NCI-H1930 (cell line): ENCODE measurements around the gene SLC9A9.
"Not testable (repeated sequence)": the region's sequence is repeated elsewhere in the genome, so short reads cannot be mapped to it uniquely, and the experiment has no call there.

Experiments used
- DNase-seq, 2 experiments: peaks; one replicate each; lab custom pipeline; 2025; lab: John Stamatoyannopoulos, UW

The SLC9A9 gene

GRCh38 chr3:143464850-143465249 is 383.4 kb downstream of the SLC9A9 start:
- no peak for DNase-seq

GRCh38 chr3:143455480-143455879 is 392.8 kb downstream of the SLC9A9 start:
- DNase-seq = no peak

GRCh38 chr3:143450632-143451031 is 397.6 kb downstream of the SLC9A9 start:
- no peak for DNase-seq

- no peak for DNase-seq
These were observed 400.8 kb downstream of the SLC9A9 start for GRCh38 chr3:143447491-143447890.

GRCh38 chr3:143445118-143445517 is 403.1 kb downstream of the SLC9A9 start:
- DNase-seq = no peak

GRCh38 chr3:143443851-143444331 is 404.4 kb downstream of the SLC9A9 start:
- DNase-seq = no peak

- no peak for DNase-seq
These were observed 405.3 kb downstream of the SLC9A9 start for GRCh38 chr3:143442814-143443447.

- DNase-seq = no peak
These were observed 406.6 kb downstream of the SLC9A9 start for GRCh38 chr3:143441516-143442171.

GRCh38 chr3:143439817-143440216 is 408.5 kb downstream of the SLC9A9 start:
- no peak for DNase-seq

GRCh38 chr3:143437405-143437804 is 410.9 kb downstream of the SLC9A9 start:
- no peak for DNase-seq

- no peak for DNase-seq
These were observed 411.9 kb downstream of the SLC9A9 start for GRCh38 chr3:143436231-143436930.

GRCh38 chr3:143433787-143434378 is 414.4 kb downstream of the SLC9A9 start:
- no peak for DNase-seq

- DNase-seq = not testable (repeated sequence)
These were observed 417.0 kb downstream of the SLC9A9 start for GRCh38 chr3:143431298-143431697.

- no peak for DNase-seq
These were observed 417.7 kb downstream of the SLC9A9 start for GRCh38 chr3:143430568-143430967.

GRCh38 chr3:143429628-143430514 is 418.4 kb downstream of the SLC9A9 start:
- DNase-seq = no peak

- no peak for DNase-seq
These were observed 420.0 kb downstream of the SLC9A9 start for GRCh38 chr3:143428294-143428693.

- no peak for DNase-seq
These were observed 420.6 kb downstream of the SLC9A9 start for GRCh38 chr3:143427631-143428030.

GRCh38 chr3:143424874-143425273 is 423.4 kb downstream of the SLC9A9 start:
- no peak for DNase-seq

GRCh38 chr3:143421556-143421955 is 426.7 kb downstream of the SLC9A9 start:
- no peak for DNase-seq

- no peak for DNase-seq
These were observed 428.7 kb downstream of the SLC9A9 start for GRCh38 chr3:143419611-143420010.

- DNase-seq = no peak
These were observed 429.9 kb downstream of the SLC9A9 start for GRCh38 chr3:143418391-143418790.

GRCh38 chr3:143416229-143416628 is 432.0 kb downstream of the SLC9A9 start:
- no peak for DNase-seq
